Spleen (tissue), 7 donors: Measurements from ENCODE around the gene NPW.

Source experiments
- POLR2A ChIP-seq, 3 donors: fragments of 450-650 bp; IDR thresholded peaks; one replicate each; pipeline ENCODE4 v1.5.1; 2017; ENCODE audit warnings: antibody characterized with exemption in 3 of 3, mild to moderate bottlenecking in 1 of 3
- TF ChIP-seq, protein P1 (sequence below), 11 experiments: fragments of 200-600 bp in 7 of 11; fragments of 450-650 bp in 4 of 11; sonication (generic) in 4 of 11; IDR thresholded peaks in 8 of 11; conservative IDR thresholded peaks in 3 of 11; 1 replicate in 7 of 11; 2 replicates in 4 of 11; pipeline versions ENCODE4 v1.4.0 to v1.8.0; 2016 to 2021; ENCODE audit warnings: antibody characterized with exemption in 11 of 11, inconsistent platforms in 4 of 11, mild to moderate bottlenecking in 1 of 11
- donor health status: DM: no; HTN: no; CAD: no; lungs with moderate emphysema.
- donor health status: DM: no; HTN: no; CAD: no.
- donor health status: DM: no; HTN: no; CAD: no.

DNA sequence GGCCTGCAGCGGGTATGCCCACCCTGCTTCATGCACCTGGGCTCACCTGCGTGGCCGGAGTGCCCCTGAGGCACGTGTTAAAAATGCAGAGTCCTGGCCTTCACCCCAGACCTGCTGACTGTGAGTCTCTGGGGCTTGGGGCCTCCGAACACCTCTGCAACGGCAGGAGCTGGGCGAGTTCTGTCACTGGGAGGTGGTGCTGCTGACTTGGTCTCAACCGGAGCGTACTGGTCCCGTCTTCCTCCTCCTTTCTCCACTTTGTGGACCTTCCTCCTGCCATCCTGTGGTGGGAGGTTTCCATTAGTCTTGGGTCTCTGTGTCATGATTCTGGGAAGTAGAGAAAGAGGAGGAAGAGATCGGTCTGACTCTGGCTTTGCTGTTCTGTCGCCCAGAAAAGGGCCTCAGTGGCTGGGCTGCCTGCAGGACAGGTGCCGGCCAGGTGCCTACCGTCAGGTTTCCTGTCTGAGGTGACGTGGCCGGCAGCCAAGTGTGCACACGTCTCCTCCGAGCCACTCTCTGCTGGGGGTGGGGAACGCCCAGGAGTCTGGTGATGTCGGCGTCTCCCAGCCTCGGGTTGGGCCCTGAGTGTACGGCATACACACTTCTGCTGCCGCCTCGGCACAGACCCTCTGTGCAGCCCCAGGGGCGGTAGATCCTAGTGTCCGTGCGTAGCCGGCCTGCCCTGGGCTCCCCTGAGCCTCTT is 35.1 kb downstream of the NPW start:
- TF ChIP-seq, protein P1, sequence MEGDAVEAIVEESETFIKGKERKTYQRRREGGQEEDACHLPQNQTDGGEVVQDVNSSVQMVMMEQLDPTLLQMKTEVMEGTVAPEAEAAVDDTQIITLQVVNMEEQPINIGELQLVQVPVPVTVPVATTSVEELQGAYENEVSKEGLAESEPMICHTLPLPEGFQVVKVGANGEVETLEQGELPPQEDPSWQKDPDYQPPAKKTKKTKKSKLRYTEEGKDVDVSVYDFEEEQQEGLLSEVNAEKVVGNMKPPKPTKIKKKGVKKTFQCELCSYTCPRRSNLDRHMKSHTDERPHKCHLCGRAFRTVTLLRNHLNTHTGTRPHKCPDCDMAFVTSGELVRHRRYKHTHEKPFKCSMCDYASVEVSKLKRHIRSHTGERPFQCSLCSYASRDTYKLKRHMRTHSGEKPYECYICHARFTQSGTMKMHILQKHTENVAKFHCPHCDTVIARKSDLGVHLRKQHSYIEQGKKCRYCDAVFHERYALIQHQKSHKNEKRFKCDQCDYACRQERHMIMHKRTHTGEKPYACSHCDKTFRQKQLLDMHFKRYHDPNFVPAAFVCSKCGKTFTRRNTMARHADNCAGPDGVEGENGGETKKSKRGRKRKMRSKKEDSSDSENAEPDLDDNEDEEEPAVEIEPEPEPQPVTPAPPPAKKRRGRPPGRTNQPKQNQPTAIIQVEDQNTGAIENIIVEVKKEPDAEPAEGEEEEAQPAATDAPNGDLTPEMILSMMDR (IDR thresholded peaks at IDR 0.05 in 8 of 11, conservative IDR thresholded peaks at IDR 0.05 in 3 of 11): no peak
- TF ChIP-seq POLR2A (IDR thresholded peaks at IDR 0.05): no peak
